T-helper 2 cell (primary cell): ENCODE measurements around the gene RFX3.
"Not testable (repeated sequence)": the region's sequence is repeated elsewhere in the genome, so short reads cannot be mapped to it uniquely, and the experiment has no call there.

Experiments used
- DNase-seq, 5 experiments: peaks; one replicate each; pipeline versions ENCODE4 v3.0.0 to v3.0.0-alpha.2; 2012 to 2022

RFX3 gene

DNA sequence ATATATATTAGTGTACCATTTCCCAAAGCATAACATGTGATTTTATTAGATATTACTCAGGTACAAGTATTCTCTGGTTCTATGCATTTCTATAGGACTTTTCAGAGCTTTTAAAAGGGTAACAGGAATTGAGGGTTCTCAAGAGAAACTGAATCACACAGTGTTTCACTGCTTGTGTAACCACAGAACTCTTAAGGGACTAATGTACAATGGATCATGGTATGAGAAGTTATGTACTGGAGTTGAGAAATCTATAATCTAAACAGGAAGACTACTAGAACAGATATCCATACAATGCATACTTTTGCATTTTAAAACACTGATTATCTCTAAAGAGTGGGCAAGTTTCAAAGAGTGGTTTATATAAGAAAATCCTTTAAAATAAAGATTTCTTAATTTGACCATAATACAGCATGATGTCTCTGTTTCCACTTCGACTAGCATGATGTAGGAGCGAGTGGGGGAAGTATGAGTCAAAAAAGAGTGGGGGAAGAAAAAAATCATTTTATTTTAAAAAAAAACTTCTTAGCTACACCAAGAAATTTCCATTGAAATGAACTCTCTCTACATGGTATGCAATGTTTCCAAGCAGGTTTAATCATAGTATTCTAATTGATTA is 183.5 kb downstream of the RFX3 start:
- DNase-seq = no peak

GRCh38 chr9:3337515-3338225 is 188.1 kb downstream of the RFX3 start:
- no peak for DNase-seq

GRCh38 chr9:3336951-3337350 is 188.8 kb downstream of the RFX3 start:
- no peak for DNase-seq

DNA sequence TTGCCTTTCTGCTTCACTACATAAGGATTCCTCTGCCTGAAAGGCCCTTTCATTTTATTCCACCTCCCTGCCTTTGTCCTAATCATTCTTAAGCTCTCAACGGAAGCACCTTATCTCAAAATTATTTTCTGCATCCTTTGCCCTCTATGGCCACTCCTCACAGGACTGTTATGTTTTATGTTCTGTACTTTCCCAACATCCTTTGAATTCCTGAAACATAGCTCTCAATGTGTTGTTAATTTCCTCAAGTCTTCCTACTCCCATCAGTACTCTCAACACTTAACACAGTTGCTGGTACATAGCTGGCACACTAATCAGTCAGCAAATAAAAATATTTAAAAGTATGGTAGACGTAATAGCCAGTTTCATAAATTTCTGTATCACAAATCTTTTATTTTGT is 193.0 kb downstream of the RFX3 start:
- no peak for DNase-seq

GRCh38 chr9:3331801-3332200 is 194.0 kb downstream of the RFX3 start:
- DNase-seq = no peak

DNA sequence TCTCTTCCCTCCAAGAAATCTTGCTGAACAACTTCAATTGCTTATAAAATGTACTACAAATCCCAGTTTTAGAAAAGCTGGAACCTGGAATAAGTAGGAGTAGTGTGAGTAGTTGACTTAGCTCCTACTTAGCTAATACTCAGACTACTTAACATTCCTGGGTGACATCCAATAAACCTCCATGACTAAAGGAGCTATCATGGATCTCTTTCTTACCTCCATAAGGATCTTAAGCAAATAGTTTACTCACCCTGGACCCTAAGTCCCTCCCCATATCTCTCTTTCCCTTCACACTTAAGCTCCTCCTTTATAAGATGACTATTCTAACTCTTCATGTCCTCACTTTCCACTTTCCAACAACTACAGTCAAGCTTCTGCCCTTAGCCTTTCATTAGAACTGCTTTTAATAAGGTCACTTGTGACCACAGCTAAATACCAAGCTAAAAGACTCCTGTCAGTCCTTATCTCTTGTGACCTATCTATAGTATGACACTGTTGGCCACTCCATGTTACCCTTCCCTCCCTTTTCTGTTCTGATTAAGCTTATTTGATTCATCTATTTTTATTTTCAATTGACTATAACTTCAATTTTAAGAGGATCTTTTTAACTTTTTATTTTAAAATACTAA is 194.9 kb downstream of the RFX3 start:
- no peak for DNase-seq

GRCh38 chr9:3329361-3329760 is 196.4 kb downstream of the RFX3 start:
- no peak for DNase-seq

GRCh38 chr9:3323714-3324113 is 202.1 kb downstream of the RFX3 start:
- no peak for DNase-seq

DNA sequence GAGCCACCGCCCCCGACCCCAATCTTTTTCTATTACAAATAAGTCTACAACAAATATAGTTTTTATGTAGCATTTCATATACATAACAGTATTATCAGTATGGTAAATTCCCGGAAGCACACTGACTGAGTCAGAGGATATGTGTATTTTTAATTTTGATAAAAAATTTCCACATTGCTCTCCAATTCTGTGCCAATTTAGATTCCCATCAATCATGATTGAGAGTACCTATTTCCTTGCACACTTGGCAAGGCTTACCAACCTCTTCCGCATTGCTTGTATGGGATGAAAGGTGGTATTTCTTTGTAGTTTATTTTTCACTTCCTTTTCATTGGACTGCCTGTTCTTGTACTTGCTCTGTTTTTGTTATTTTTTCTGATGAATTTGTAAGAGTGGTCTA is 204.6 kb downstream of the RFX3 start:
- DNase-seq = no peak

DNA sequence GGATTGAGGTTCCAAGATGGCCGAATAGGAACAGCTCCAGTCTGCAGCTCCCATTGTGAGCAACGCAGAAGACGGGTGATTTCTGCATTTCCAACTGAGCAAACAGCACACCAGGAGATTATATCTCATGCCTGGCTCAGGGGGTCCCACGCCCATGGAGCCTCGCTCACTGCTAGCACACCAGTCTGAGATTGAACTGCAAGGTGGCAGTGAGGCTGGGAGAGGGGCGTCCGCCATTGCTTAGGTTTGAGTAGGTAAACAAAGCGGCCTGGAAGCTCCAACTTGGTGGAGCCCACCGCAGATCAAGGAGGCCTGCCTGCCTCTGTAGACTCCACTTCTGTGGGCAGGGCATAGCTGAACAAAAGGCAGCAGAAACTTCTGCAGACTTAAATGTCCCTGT is 213.2 kb downstream of the RFX3 start:
- not testable (repeated sequence) for DNase-seq

- DNase-seq = no peak
Observed at GRCh38 chr9:3308609-3309008, 217.2 kb downstream of the RFX3 start.

DNA sequence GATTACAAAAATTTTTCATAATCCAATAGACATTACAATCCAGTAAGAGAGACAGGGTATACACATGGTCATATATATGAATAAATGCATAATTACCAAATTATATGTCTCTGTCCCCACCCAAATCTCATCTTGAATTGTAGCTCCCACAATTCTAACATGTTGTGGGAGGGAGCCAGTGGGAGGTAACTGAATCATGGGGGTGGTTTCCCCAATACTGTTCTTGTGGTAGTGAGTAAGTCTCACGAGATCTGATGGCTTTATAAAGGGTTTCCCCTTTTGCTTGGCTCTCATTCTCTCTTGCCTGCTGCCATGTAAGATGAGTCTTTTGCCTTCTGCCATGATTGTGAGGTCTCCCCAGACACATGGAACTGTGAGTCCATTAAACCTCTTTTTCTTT is 221.4 kb downstream of the RFX3 start:
- DNase-seq = not testable (repeated sequence)

- no peak for DNase-seq
Observed at GRCh38 chr9:3299872-3300271, 225.9 kb downstream of the RFX3 start.

- DNase-seq = no peak
Observed at GRCh38 chr9:3296536-3296935, 229.3 kb downstream of the RFX3 start.

DNA sequence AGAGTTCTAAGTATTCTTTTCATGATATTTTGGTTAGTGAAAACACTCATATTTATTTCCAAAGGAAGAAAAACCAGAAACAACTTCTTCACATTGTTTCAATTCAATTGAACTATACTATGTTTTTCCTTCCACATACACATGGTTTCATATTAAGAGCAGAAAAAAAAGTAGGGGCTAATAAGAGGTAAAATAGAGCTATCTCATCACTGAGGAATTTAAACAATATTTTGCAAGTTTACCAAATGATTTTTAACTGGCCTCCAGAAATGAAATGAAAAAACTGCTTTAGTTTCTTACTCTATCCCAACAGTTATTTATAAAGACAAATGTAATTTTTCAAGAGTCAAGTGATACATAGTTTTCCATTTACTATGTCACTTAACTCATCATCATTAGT is 233.5 kb downstream of the RFX3 start:
- no peak for DNase-seq

DNA sequence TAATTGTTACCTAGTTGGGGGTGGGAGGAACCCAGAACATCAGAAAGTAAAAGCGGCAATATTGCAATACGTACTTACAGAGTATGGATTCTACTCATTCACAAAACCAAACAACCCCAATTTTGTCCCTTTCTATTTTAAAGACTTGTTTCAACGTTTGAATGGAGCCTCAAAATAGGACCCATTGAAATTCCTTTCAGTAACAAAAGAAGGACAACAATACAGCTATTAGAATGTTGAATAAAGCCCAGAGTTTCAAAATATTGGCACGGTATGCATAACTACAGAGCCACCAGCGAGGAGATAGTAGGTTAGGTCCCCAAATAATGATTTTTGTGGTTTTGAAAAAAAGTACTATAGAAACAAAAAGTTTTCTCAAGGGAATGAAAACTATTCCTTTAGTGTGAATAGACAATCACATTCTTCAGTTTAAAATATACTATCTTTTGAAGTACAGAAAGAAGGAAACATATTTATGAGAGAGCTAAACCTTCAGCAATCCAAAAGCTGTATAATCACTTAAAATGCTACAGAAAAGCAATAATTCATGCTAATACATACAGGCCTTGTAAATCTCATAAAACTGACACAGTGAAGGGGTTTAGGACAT is 235.5 kb downstream of the RFX3 start:
- no peak for DNase-seq

DNA sequence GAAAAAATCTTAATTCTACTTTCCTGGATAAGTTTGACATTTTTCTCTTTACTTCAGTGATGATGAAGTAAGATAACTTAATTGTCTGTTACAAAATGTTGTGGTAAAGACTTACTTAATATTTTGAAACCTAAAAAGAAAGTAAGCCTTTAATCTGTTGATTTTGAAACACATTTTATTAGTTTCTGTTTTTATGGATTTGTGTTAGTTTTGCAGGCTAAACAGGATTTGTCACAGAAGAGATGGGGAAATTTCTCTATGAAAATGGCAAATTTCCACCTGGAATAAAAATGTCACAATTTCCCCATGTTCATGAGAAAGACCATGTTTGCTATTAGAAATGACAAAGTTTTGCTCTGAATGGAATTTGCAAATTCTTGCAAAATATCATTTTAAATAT is 237.1 kb downstream of the RFX3 start:
- DNase-seq = no peak

DNA sequence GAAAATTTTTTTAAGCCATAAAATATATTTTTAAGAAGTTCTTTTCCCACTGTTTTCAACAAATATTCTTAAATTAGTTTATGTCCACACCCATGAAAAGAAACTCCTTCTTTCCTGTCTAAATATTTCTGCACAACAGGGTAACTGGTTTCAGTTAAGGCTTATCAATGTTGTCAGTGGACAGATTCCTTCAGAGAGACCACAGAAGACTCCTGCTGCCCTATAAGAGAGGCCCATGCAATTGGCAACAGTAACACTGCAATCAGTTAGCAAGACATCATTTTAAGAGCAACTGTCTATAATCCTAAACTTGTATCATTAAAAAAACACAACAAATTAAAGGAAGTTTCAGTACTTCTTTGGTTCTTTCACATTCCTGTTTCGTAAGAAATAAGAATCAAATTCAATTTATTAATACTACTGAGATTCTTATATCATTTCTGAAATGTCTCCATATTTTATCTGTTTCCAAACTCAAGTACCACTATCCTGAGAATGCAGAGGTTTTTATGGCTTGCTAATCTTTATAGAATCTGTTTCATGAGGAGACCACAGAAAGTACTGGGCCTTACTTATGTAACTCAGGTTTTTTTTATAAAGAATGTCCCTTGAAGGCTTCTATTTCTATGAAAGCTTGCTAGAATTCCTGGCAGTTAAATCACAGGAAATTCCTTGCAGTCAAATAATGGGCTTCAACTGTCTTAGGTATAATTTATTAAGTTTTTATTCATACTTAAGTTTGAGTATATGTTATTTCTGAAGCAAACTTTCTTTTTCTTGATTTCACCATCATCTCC is 240.2 kb downstream of the RFX3 start:
- no peak for DNase-seq

DNA sequence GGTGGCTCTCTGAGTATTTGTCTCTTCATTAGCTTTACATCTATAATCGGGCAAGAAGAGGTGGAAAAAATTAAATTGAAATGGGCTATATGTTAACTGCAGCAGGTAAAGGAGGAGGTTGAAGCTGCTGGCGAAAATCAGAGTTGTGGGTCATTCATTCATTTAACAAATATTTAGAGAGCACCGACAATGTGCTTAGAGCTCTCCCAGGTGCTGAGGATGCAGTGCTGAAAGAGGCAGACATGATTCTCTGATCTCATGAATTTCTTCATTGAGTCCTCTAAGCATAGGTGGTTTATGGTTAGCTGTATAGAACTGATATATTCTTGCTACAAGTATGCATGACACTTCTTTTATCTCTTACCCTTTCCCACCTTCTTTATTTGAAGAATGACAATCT is 243.4 kb downstream of the RFX3 start:
- no peak for DNase-seq

GRCh38 chr9:3281399-3281798 is 244.4 kb downstream of the RFX3 start:
- no peak for DNase-seq

DNA sequence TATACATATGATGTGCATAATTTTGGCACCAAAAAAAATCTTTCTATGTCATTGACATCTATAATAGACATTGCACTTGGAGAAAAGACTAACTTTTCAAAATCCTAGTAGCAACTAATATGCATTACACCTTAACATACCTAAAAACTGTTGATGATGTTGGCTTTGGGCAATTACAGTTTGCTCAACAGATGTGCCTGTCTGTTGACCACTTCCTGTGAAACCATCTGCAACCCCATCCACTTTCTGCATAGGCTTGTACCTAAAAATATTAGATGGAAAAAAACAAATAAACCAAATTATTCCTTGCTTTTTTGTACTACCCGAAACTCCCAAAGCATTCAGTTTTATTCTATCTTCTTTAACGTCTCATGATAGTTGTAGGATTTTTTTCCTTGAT is 248.6 kb downstream of the RFX3 start:
- peak in 1 of 5 experiments; percentile 42 for DNase-seq

DNA sequence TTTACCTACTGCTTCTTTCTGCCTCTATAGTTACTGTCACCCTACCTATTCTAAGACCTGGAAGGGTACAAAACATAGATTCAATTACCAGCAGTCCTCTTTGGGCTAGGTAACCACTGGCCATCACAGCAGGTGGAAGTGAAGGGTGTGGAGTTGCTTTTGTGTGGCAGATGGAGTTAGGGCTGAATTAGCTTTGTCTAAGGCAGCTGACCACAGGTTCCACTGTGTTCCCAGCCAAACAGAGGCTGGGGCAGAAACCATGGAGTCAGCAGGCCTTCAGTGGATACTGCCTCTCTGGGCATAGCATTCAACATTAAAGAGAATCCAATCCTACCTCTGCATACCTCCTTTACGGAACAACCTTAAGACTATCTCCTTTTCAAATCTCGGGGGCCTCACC is 254.2 kb downstream of the RFX3 start:
- no peak for DNase-seq

DNA sequence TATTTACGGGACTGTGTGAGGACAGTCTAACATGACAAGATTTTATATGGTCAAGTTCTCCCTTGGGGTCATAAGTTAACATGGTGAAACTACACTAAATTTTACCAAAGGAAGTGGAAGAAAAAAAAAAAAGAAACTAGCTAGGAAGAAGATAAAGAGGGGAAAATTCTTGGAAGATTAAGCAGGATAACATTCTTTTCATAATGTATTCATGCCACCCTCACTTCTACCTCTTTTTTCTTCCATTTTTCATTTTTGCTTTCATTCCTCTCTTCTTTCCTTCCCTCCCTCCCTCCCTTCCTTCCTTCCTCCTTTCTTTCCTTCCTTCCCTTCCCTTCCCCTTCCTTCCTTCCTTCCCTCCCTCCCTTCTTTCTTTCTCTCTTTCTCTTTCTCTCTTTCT is 254.6 kb downstream of the RFX3 start:
- DNase-seq = no peak
